ENCODE data around the gene SOX6. TPM values are rescaled to one million over a fixed set of nuclear protein-coding genes. Genes with fewer than 3 reads are reported as not detected.
"Not testable (repeated sequence)": the region's sequence is repeated elsewhere in the genome, so short reads cannot be mapped to it uniquely, and the experiment has no call there.

The SOX6 gene
- total RNA-seq, 1 donor from 2014 or later = not detected

- intact Hi-C loops (cut with micrococcal nuclease) = no loop called here
Observed at GRCh38 chr11:16154715-16155396, 201.5 kb downstream of the SOX6 start.

GRCh38 chr11:16153951-16154350 lies 202.4 kb downstream of the SOX6 start:
- intact Hi-C loops (cut with micrococcal nuclease) = no loop called here

- intact Hi-C loops (cut with micrococcal nuclease) = no loop called here
Observed at GRCh38 chr11:16151138-16151537, 205.2 kb downstream of the SOX6 start.

GRCh38 chr11:16149476-16149875 lies 206.9 kb downstream of the SOX6 start:
- intact Hi-C loops (cut with micrococcal nuclease) = no loop called here

- intact Hi-C loops (cut with micrococcal nuclease) = no loop called here
Observed at GRCh38 chr11:16148301-16148931, 207.9 kb downstream of the SOX6 start.

GRCh38 chr11:16146980-16147379 lies 209.4 kb downstream of the SOX6 start:
- intact Hi-C loops (cut with micrococcal nuclease) = not testable (repeated sequence)

GRCh38 chr11:16141614-16142013 lies 214.7 kb downstream of the SOX6 start:
- intact Hi-C loops (cut with micrococcal nuclease) = not testable (repeated sequence)

- intact Hi-C loops (cut with micrococcal nuclease) = not testable (repeated sequence)
Observed at GRCh38 chr11:16141162-16141561, 215.2 kb downstream of the SOX6 start.

- intact Hi-C loops (cut with micrococcal nuclease) = no loop called here
Observed at GRCh38 chr11:16136792-16137390, 219.5 kb downstream of the SOX6 start.

- intact Hi-C loops (cut with micrococcal nuclease) = no loop called here
Observed at GRCh38 chr11:16133867-16134266, 222.5 kb downstream of the SOX6 start.

GRCh38 chr11:16127732-16128131 lies 228.6 kb downstream of the SOX6 start:
- intact Hi-C loops (cut with micrococcal nuclease) = no loop called here

- intact Hi-C loops (cut with micrococcal nuclease) = no loop called here
Observed at GRCh38 chr11:16126362-16126761, 230.0 kb downstream of the SOX6 start.

GRCh38 chr11:16125796-16126195 lies 230.6 kb downstream of the SOX6 start:
- intact Hi-C loops (cut with micrococcal nuclease) = no loop called here

GRCh38 chr11:16124390-16124789 lies 232.0 kb downstream of the SOX6 start:
- intact Hi-C loops (cut with micrococcal nuclease) = no loop called here

- intact Hi-C loops (cut with micrococcal nuclease) = no loop called here
Observed at GRCh38 chr11:16121853-16122252, 234.5 kb downstream of the SOX6 start.

GRCh38 chr11:16120008-16120407 lies 236.3 kb downstream of the SOX6 start:
- intact Hi-C loops (cut with micrococcal nuclease) = no loop called here

- intact Hi-C loops (cut with micrococcal nuclease) = no loop called here
Observed at GRCh38 chr11:16117989-16118756, 238.2 kb downstream of the SOX6 start.

- intact Hi-C loops (cut with micrococcal nuclease) = no loop called here
Observed at GRCh38 chr11:16114978-16115871, 241.1 kb downstream of the SOX6 start.

GRCh38 chr11:16114431-16114830 lies 241.9 kb downstream of the SOX6 start:
- intact Hi-C loops (cut with micrococcal nuclease) = no loop called here

- intact Hi-C loops (cut with micrococcal nuclease) = no loop called here
Observed at GRCh38 chr11:16111690-16112089, 244.7 kb downstream of the SOX6 start.

- intact Hi-C loops (cut with micrococcal nuclease) = no loop called here
Observed at GRCh38 chr11:16110886-16111285, 245.5 kb downstream of the SOX6 start.

Measured in T-helper 2 cell treated with Interferon-gamma antibody and Interleukin-4, amounts not matched to agents 100 ng/mL and 5 ng/mL, for 36 hours (primary cell).